Measurements from ENCODE around the gene MVK. TPM values are rescaled to one million over a fixed set of nuclear protein-coding genes. Genes with fewer than 3 reads are reported as not detected.
"Not testable (repeated sequence)": the region's sequence is repeated elsewhere in the genome, so short reads cannot be mapped to it uniquely, and the experiment has no call there.

MVK gene
- total RNA-seq, 1 experiment from 2014 or later: 29.8 TPM

- DNase-seq: no peak
- H3K36me3 ChIP-seq: no peaks in the 10 kb centered on the region
- no peaks in the 10 kb centered on the region for H3K9me3 ChIP-seq
- H3K27me3 ChIP-seq: no peaks in the 10 kb centered on the region
- no peak overlapping the region for H3K4me3 ChIP-seq
Measured at GRCh38 chr12:109592195-109592904, 18.8 kb downstream of the MVK start.

DNA sequence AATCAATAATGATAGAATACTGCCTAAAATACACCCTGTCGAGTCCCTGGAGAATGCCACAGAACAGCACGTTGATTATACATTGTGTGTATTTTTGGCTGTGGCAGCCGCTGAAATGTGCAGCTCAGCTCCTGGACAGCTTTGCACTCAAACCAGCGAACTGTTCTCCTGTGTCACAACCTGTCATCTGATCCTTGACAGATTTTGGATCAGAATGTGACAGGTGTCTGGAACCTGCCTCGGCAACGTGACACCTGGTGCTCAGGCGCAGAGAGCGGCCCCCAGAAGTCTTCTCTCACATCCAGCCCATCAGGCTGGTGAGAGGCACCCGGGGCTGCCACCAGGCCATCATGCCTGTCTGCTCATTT is 19.3 kb downstream of the MVK start:
- Histone ChIP-seq H3K27me3 (no peaks in the 10 kb centered on the region), H3K9me3 (no peaks in the 10 kb centered on the region), H3K4me3 (no peak overlapping the region), H3K36me3 (no peaks in the 10 kb centered on the region)
- no peak for DNase-seq

GRCh38 chr12:109594556-109595317 is 21.1 kb downstream of the MVK start:
- Histone ChIP-seq H3K36me3 (no peaks in the 10 kb centered on the region), H3K27me3 (no peaks in the 10 kb centered on the region), H3K4me3 (no peak overlapping the region), H3K9me3 (no peaks in the 10 kb centered on the region)
- DNase-seq: no peak

GRCh38 chr12:109595321-109595902 is 21.8 kb downstream of the MVK start:
- Histone ChIP-seq H3K36me3 (no peaks in the 10 kb centered on the region), H3K4me3 (no peak overlapping the region), H3K27me3 (no peaks in the 10 kb centered on the region), H3K9me3 (no peaks in the 10 kb centered on the region)
- DNase-seq: no peak

DNA sequence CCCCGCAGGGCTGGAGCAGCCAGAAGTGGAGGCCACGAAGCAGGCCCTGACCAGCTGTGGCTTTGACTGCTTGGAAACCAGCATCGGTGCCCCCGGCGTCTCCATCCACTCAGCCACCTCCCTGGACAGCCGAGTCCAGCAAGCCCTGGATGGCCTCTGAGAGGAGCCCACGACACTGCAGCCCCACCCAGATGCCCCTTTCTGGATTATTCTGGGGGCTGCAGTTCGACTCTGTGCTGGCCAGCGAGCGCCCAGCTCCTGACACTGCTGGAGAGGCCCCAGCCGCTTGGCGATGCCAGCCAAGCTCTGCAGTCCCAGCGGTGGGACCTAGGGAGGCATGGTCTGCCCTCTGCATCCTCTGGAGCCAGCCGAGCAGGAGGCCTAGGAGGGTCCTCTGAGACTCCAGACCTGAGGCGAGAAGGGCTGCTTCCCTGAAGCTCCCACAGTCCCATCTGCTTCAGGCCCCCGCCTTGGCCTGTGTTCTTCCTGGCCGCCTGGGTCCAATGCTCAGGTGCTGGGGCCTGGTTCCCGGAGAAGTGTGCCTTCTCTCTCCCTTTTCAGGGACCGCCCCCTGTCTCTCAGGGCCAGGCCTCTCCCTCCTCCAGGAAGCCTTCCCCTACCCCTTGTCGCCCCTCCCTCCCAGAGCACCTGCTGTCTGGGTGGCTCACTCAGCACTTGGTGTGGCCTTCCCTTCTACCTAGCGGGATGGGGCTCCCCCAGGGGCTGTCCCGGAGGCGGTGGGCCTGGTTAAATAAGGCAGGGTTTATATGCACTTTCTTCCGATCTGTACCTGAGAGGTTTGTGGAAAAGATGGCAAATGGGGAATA is 23.0 kb downstream of the MVK start:
- DNase-seq: no peak
- H3K9me3 ChIP-seq: no peaks in the 10 kb centered on the region
- H3K4me3 ChIP-seq: no peak overlapping the region
- H3K36me3 ChIP-seq: no peaks in the 10 kb centered on the region
- no peaks in the 10 kb centered on the region for H3K27me3 ChIP-seq

- H3K4me3 ChIP-seq: no peak overlapping the region
- DNase-seq: no peak
- no peaks in the 10 kb centered on the region for H3K27me3 ChIP-seq
- H3K9me3 ChIP-seq: no peaks in the 10 kb centered on the region
- H3K36me3 ChIP-seq: no peaks in the 10 kb centered on the region
Measured at GRCh38 chr12:109597414-109597794, 23.8 kb downstream of the MVK start.

- no peaks in the 10 kb centered on the region for H3K36me3 ChIP-seq
- peak; percentile 82 for DNase-seq
- H3K9me3 ChIP-seq: no peaks in the 10 kb centered on the region
- H3K4me3 ChIP-seq: no peak overlapping the region
- no peaks in the 10 kb centered on the region for H3K27me3 ChIP-seq
Measured at GRCh38 chr12:109597795-109598427, 24.3 kb downstream of the MVK start.

DNA sequence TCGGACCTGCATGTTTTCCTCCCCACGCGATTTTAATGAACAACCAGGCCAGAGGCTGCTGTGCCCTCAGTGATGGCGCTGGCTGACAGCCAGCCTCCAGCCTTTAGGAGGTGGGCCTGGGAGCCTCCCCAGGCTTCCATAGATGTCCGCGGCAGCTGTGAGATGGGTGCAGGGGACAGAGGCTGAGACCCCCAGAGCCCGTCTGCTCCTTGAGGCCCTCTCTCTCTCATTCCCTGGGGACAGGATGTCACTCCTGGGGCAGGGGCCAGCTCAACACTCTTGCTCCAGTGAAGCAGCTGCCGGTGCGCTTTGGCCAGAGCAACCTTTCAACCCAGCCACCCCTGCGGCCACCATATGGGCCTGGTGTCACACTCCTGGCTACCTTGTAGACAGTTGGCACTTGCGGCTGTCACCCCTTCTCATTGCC is 24.8 kb downstream of the MVK start:
- DNase-seq: no peak
- Histone ChIP-seq H3K36me3 (no peaks in the 10 kb centered on the region), H3K27me3 (no peaks in the 10 kb centered on the region), H3K9me3 (no peaks in the 10 kb centered on the region), H3K4me3 (no peak overlapping the region)

- no peak for DNase-seq
- Histone ChIP-seq H3K4me3 (no peak overlapping the region), H3K27me3 (no peaks in the 10 kb centered on the region), H3K9me3 (no peaks in the 10 kb centered on the region), H3K36me3 (no peaks in the 10 kb centered on the region)
Measured at GRCh38 chr12:109599087-109599486, 25.5 kb downstream of the MVK start.

GRCh38 chr12:109600481-109600880 is 26.9 kb downstream of the MVK start:
- DNase-seq: no peak
- H3K9me3 ChIP-seq: no peaks in the 10 kb centered on the region
- no peaks in the 10 kb centered on the region for H3K36me3 ChIP-seq
- no peaks in the 10 kb centered on the region for H3K27me3 ChIP-seq
- no peak overlapping the region for H3K4me3 ChIP-seq

DNA sequence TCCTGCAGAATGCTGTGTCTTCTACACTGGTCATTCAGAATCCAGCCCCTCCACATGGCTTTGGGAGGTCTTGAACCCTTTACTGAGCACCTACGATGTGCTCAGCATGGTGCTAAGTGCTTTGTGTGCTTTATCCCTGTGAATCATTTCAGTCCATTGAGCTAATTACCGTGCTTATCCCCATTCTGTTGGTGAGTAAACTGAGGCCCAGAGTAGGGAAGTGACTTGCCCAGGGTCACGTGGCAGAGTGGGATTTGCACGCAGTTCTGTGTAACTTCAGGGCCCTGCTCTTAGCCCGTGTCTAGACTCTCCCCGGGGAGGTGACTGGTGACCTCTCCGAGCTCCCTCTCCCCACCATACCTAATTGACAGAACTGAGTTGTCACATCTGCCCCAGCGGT is 27.4 kb downstream of the MVK start:
- no peaks in the 10 kb centered on the region for H3K27me3 ChIP-seq
- DNase-seq: no peak
- no peak overlapping the region for H3K4me3 ChIP-seq
- no peaks in the 10 kb centered on the region for H3K36me3 ChIP-seq
- no peaks in the 10 kb centered on the region for H3K9me3 ChIP-seq

DNA sequence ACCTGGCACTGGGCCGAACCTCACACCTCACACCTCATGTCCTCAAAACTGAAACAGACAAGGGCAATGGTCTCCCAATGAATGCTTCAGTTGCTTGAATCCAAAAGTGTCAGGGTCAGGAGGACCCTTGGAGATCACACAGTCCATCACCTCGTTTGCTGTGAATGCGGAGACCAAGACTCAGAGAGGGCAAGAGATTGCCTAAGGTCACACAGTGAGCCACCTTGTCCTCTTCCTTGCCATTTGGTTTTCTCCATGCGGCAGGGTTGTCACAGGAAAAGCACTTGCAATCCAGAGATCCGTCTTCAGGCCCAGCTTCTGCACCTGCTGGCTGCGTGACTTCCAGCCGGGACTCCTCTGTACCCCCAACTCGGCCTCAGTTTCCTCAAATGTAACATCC is 28.0 kb downstream of the MVK start:
- Histone ChIP-seq H3K4me3 (no peak overlapping the region), H3K9me3 (no peaks in the 10 kb centered on the region), H3K36me3 (no peaks in the 10 kb centered on the region), H3K27me3 (no peaks in the 10 kb centered on the region)
- DNase-seq: no peak

GRCh38 chr12:109602132-109602531 is 28.5 kb downstream of the MVK start:
- not testable (repeated sequence) for H3K27me3 ChIP-seq, H3K36me3 ChIP-seq, H3K9me3 ChIP-seq, H3K4me3 ChIP-seq, DNase-seq

GRCh38 chr12:109604132-109604585 is 30.6 kb downstream of the MVK start:
- Histone ChIP-seq H3K36me3 (no peaks in the 10 kb centered on the region), H3K9me3 (no peaks in the 10 kb centered on the region), H3K27me3 (no peaks in the 10 kb centered on the region), H3K4me3 (no peak overlapping the region)
- DNase-seq: no peak

- Histone ChIP-seq H3K9me3 (no peaks in the 10 kb centered on the region), H3K27me3 (no peaks in the 10 kb centered on the region), H3K36me3 (no peaks in the 10 kb centered on the region), H3K4me3 (no peak overlapping the region)
- DNase-seq: no peak
Measured at GRCh38 chr12:109605016-109605415, 31.4 kb downstream of the MVK start.

DNA sequence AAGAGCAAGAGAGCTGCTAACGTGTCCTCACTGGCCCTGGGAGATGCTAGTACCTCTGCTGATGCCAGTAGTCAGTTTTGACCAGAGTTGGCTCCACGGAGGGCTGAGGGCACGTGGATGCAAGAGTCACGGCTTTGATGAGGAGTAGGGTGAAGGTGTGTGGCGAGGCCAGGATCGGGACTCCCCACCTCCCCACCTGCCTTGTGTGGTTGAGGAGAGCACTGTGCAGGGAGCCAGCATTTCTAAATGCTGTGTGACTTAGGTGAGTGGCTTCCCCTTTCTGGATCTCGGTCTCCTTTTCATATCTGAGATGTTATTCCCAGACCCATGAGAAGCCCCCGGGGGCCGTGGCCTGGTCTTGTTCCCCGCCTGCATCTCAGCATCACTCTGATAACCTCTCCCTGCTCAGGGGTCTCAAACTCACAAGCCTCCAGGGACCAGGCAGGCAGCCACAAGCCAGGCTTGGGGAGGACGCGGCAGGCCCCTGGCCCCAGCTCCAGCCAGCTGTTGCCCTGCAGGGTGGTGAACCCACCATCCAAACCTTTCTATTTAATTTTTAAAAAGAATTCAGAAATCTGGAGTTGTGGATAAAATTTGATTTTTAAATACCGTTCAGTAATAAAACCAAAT is 32.1 kb downstream of the MVK start:
- Histone ChIP-seq H3K36me3 (no peaks in the 10 kb centered on the region), H3K4me3 (no peak overlapping the region), H3K27me3 (no peaks in the 10 kb centered on the region), H3K9me3 (no peaks in the 10 kb centered on the region)
- DNase-seq: no peak

Measured in MG63 (cell line).